GM18502 (cell line): ENCODE measurements around the gene HP1BP3.
"Not testable (repeated sequence)": the region's sequence is repeated elsewhere in the genome, so short reads cannot be mapped to it uniquely, and the experiment has no call there.

Experiments
- ATAC-seq: cut with Tn5 transposase; IDR thresholded peaks from one replicate; pipeline ENCODE4 v1.9.1; 2021; ENCODE audit warnings: mild to moderate bottlenecking; ENCODE audit not compliant: unreplicated experiment, poor library complexity

Gene HP1BP3

GRCh38 chr1:20728371-20729154 lies 58.5 kb downstream of the HP1BP3 start:
- ATAC-seq, result no peak

GRCh38 chr1:20727746-20728316 lies 59.3 kb downstream of the HP1BP3 start:
- no peak for ATAC-seq

GRCh38 chr1:20726932-20727745 lies 60.0 kb downstream of the HP1BP3 start:
- ATAC-seq, result no peak

GRCh38 chr1:20726118-20726911 lies 60.8 kb downstream of the HP1BP3 start:
- ATAC-seq, result no peak

GRCh38 chr1:20725189-20726117 lies 61.7 kb downstream of the HP1BP3 start:
- no peak for ATAC-seq

GRCh38 chr1:20724364-20725188 lies 62.5 kb downstream of the HP1BP3 start:
- ATAC-seq, result no peak

GRCh38 chr1:20723537-20724363 lies 63.4 kb downstream of the HP1BP3 start:
- no peak for ATAC-seq

GRCh38 chr1:20723159-20723536 lies 64.0 kb downstream of the HP1BP3 start:
- ATAC-seq, result no peak

GRCh38 chr1:20721117-20722061 lies 65.7 kb downstream of the HP1BP3 start:
- ATAC-seq, result no peak

GRCh38 chr1:20720631-20721091 lies 66.4 kb downstream of the HP1BP3 start:
- no peak for ATAC-seq

GRCh38 chr1:20719871-20720620 lies 67.1 kb downstream of the HP1BP3 start:
- no peak for ATAC-seq

- no peak for ATAC-seq
Measured at GRCh38 chr1:20719261-20719660, 67.8 kb downstream of the HP1BP3 start.

- ATAC-seq, result not testable (repeated sequence)
Measured at GRCh38 chr1:20718343-20718882, 68.7 kb downstream of the HP1BP3 start.

GRCh38 chr1:20717452-20718342 lies 69.4 kb downstream of the HP1BP3 start, which contains the start of gene KIF17:
Gene KIF17 (minus strand): TSS chr1:20718007. CDS start chr1:20717706, 301 bp downstream.
- no peak for ATAC-seq
